GM23338 (cell line): Measurements from ENCODE around the gene PLXNA2. TPM values are rescaled to one million over a fixed set of nuclear protein-coding genes. Genes with fewer than 3 reads are reported as not detected.

Experiments
- ATAC-seq: fragments of 200-7000 bp; cut with Tn5 transposase; 3 replicates; pipeline ENCODE4 v1.9.1; 2020
- DNase-seq: peaks from one replicate; pipeline ENCODE4 v3.0.0-alpha.2; 2015; ENCODE audit warnings: low spot score
- H2AFZ ChIP-seq: fragments of 200-600 bp; sonication (generic); 2 replicates; pipeline ENCODE4 v1.8.0; 2016; ENCODE audit warnings: antibody characterized with exemption, mild to moderate bottlenecking, moderate library complexity
- H3F3A ChIP-seq: fragments of 200-600 bp; sonication (generic); replicated peaks from 2 replicates; pipeline ENCODE4 v1.8.0; 2017; ENCODE audit warnings: antibody characterized with exemption, mixed run types, low read depth
- H3K27ac ChIP-seq: fragments of 200-600 bp; sonication (generic); 2 replicates; pipeline ENCODE4 v1.6.1; 2016; ENCODE audit warnings: low read depth
- H3K27me3 ChIP-seq: fragments of 200-600 bp; sonication (generic); 2 replicates; pipeline ENCODE4 v1.8.0; 2016; ENCODE audit warnings: mild to moderate bottlenecking, mixed run types, moderate library complexity; ENCODE audit not compliant: insufficient read depth
- H3K36me3 ChIP-seq: fragments of 200-600 bp; sonication (generic); 2 replicates; pipeline ENCODE4 v1.8.0; 2016; ENCODE audit warnings: mild to moderate bottlenecking; ENCODE audit not compliant: insufficient read depth
- H3K4me1 ChIP-seq: fragments of 200-600 bp; sonication (generic); 2 replicates; pipeline ENCODE4 v1.8.0; 2016; ENCODE audit warnings: mild to moderate bottlenecking, moderate library complexity; ENCODE audit not compliant: insufficient read depth
- H3K4me2 ChIP-seq: fragments of 200-600 bp; sonication (generic); 2 replicates; pipeline ENCODE4 v1.7.1; 2017; ENCODE audit warnings: mixed run types
- H3K4me3 ChIP-seq: fragments of 200-600 bp; sonication (generic); 2 replicates; pipeline ENCODE4 v1.6.1; 2016; ENCODE audit warnings: mixed run types
- H3K79me2 ChIP-seq: fragments of 200-600 bp; sonication (generic); replicated peaks from 2 replicates; pipeline ENCODE4 v1.8.0; 2017; ENCODE audit warnings: mild to moderate bottlenecking; ENCODE audit not compliant: insufficient read depth
- H3K9me2 ChIP-seq: fragments of 200-600 bp; sonication (generic); 2 replicates; pipeline ENCODE4 v1.8.0; 2017; ENCODE audit not compliant: insufficient read depth
- H4K20me1 ChIP-seq: fragments of 200-600 bp; sonication (generic); replicated peaks from 2 replicates; pipeline ENCODE4 v1.8.0; 2017; ENCODE audit warnings: mild to moderate bottlenecking; ENCODE audit not compliant: insufficient read depth
- H3K27ac Mint-ChIP-seq: 2 replicates; pipeline ENCODE4 v1.8.0; 2020; ENCODE audit warnings: inconsistent platforms, mild to moderate bottlenecking, moderate library complexity, mixed read lengths
- H3K27me3 Mint-ChIP-seq: 3 replicates; pipeline ENCODE4 v1.8.0; 2022; ENCODE audit warnings: low read depth, mild to moderate bottlenecking, moderate library complexity, mixed read lengths, inconsistent platforms; ENCODE audit not compliant: insufficient read depth, poor library complexity
- H3K36me3 Mint-ChIP-seq: 3 replicates; pipeline ENCODE4 v1.8.0; 2021; ENCODE audit warnings: low read depth, mild to moderate bottlenecking, inconsistent platforms, moderate library complexity, mixed read lengths
- H3K4me1 Mint-ChIP-seq: 3 replicates; pipeline ENCODE4 v1.8.0; 2020; ENCODE audit warnings: mild to moderate bottlenecking, inconsistent platforms, mixed read lengths
- H3K4me3 Mint-ChIP-seq: 3 replicates; pipeline ENCODE4 v1.8.0; 2021; ENCODE audit warnings: moderate library complexity, mild to moderate bottlenecking, inconsistent platforms, mixed read lengths
- H3K9me3 Mint-ChIP-seq: 3 replicates; pipeline ENCODE4 v1.8.0; 2020; ENCODE audit warnings: moderate library complexity, mild to moderate bottlenecking, inconsistent platforms, mixed read lengths
- CREB1 ChIP-seq: fragments of 250-450 bp; sonication (Bioruptor Pico); IDR thresholded peaks from 2 replicates; pipeline ENCODE4 v1.5.0; 2020; ENCODE audit warnings: low read depth, mild to moderate bottlenecking, moderate library complexity
- CTCF ChIP-seq, 2 experiments: fragments of 200-600 bp in 1 of 2; sonication (generic) in 1 of 2; conservative IDR thresholded peaks; 2 replicates each; pipeline versions ENCODE4 v1.5.1 to v1.6.1; 2016 to 2017; ENCODE audit warnings: antibody characterized with exemption in 2 of 2, low read depth in 2 of 2, mild to moderate bottlenecking in 2 of 2, moderate library complexity in 1 of 2
- EZH2 ChIP-seq: fragments of 200-600 bp; sonication (generic); IDR thresholded peaks from one replicate; pipeline ENCODE4 v1.8.0; 2017; ENCODE audit warnings: antibody characterized with exemption, mild to moderate bottlenecking, low read depth; ENCODE audit not compliant: unreplicated experiment
- EZH2phosphoT487 ChIP-seq: fragments of 200-600 bp; sonication (generic); IDR thresholded peaks from one replicate; pipeline ENCODE4 v1.8.1; 2018; ENCODE audit warnings: antibody characterized with exemption; ENCODE audit not compliant: unreplicated experiment
- JUNB ChIP-seq: IDR thresholded peaks from one replicate; pipeline ENCODE4 v1.6.1; 2016; ENCODE audit warnings: antibody characterized with exemption; ENCODE audit not compliant: unreplicated experiment
- NANOG ChIP-seq: IDR thresholded peaks from 2 replicates; pipeline ENCODE4 v1.6.1; 2016; ENCODE audit warnings: antibody characterized with exemption, borderline replicate concordance
- POLR2AphosphoS5 ChIP-seq: IDR thresholded peaks from 2 replicates; pipeline ENCODE4 v1.6.1; 2016; ENCODE audit warnings: antibody characterized with exemption, low read depth
- STAT1 ChIP-seq: IDR thresholded peaks from one replicate; pipeline ENCODE4 v1.6.1; 2016; ENCODE audit warnings: antibody characterized with exemption; ENCODE audit not compliant: unreplicated experiment
- ZNF114 ChIP-seq: fragments of 250-450 bp; sonication (Bioruptor Pico); IDR thresholded peaks from 2 replicates; pipeline ENCODE4 v1.5.0; 2020; ENCODE audit warnings: mild to moderate bottlenecking, moderate library complexity
- ZNF331 ChIP-seq: fragments of 250-450 bp; sonication (Bioruptor Pico); IDR thresholded peaks from 2 replicates; pipeline ENCODE4 v1.5.0; 2020; ENCODE audit warnings: low read depth, mild to moderate bottlenecking, moderate library complexity
- polyA plus RNA-seq: library from polyadenylated mRNA; unstranded; fragments of >200 nt; fragmentation: Nextera tagmentation; extraction: Ambion mirVana; gene quantifications from 2 replicates; pipeline ENCODE4 v1.2.1, GENCODE V29; 2016
- total RNA-seq: library from RNA; depleted of rRNA; stranded (reverse); fragments of >200 nt; shearing (Covaris generic); gene quantifications from 2 replicates; pipeline ENCODE4 v1.2.3, GENCODE V29; 2014
- TF ChIP-seq, protein P1 (sequence below): IDR thresholded peaks from one replicate; pipeline ENCODE4 v1.6.1; 2018; ENCODE audit warnings: antibody characterized with exemption; ENCODE audit not compliant: unreplicated experiment
- TF ChIP-seq, protein P2 (sequence below): fragments of 250-450 bp; sonication (Bioruptor Pico); IDR thresholded peaks from 2 replicates; pipeline ENCODE4 v1.5.0; 2020; ENCODE audit warnings: mild to moderate bottlenecking, moderate library complexity
- TF ChIP-seq, protein P3 (sequence below): IDR thresholded peaks from 2 replicates; pipeline ENCODE4 v1.6.1; 2016; ENCODE audit warnings: antibody characterized with exemption

PLXNA2 gene
- total and polyA plus RNA-seq, 2 experiments from 2014 or later, result 0.40 to 1.8 TPM

DNA sequence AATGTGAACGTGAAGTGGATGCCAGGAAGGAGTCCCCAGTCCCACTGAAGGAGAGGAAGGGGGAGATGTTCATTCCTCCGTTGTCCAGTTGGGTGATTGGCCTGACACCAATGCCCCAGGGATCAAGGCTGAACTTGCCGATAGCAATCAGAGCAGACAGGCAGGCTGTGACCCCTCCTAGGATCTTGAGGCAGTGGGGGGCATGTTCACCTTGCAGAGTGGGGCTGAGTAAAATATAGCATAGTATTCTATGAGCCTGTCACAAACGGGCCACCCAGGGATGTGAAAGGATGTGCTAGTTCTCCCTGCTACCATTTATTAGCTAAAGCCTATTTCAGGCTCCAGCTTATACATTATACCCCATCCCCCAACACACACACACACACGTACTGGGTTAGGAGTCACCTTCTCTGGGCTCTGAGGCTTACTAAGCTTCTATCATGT lies 252.6 kb downstream of the PLXNA2 start:
- Mint-ChIP-seq H3K27me3 (peaks cover 9% of the 10 kb centered on the region), H3K36me3 (no peaks in the 10 kb centered on the region), H3K27ac (no peak overlapping the region), H3K4me1 (peaks cover 4% of the 10 kb centered on the region), H3K9me3 (no peaks in the 10 kb centered on the region; the same call in 2 of the 3 replicates), H3K4me3 (no peak overlapping the region)
- no peak overlapping the region for H3K4me3 ChIP-seq
- H2AFZ ChIP-seq, result no peak overlapping the region
- no peaks in the 10 kb centered on the region for H3K36me3 ChIP-seq
- H3K79me2 ChIP-seq, result no peaks in the 10 kb centered on the region
- H3K4me1 ChIP-seq, result peaks cover 9% of the 10 kb centered on the region
- H3K27me3 ChIP-seq, result no peaks in the 10 kb centered on the region
- no peak overlapping the region for H3K4me2 ChIP-seq
- no peaks in the 10 kb centered on the region for H3K9me2 ChIP-seq
- ATAC-seq (no peak), DNase-seq (no peak)
- H3F3A ChIP-seq, result no peaks in the 10 kb centered on the region
- 0 out of 2 replicates have a peak, but pooled peaks cover 4% of the 10 kb centered on the region for H4K20me1 ChIP-seq
- TF ChIP-seq CTCF (conservative IDR thresholded peaks at IDR 0.05; ENCODE audit: low read depth in 2 of 2) (no peak), EZH2phosphoT487 (no peak), JUNB (no peak), ZNF331 (CRISPR knock-in tag) (no peak), NANOG (no peak), ZNF114 (CRISPR knock-in tag) (no peak), POLR2AphosphoS5 (no peak), EZH2 (no peak), STAT1 (no peak), CREB1 (CRISPR knock-in tag) (no peak)
- TF ChIP-seq, protein P1, sequence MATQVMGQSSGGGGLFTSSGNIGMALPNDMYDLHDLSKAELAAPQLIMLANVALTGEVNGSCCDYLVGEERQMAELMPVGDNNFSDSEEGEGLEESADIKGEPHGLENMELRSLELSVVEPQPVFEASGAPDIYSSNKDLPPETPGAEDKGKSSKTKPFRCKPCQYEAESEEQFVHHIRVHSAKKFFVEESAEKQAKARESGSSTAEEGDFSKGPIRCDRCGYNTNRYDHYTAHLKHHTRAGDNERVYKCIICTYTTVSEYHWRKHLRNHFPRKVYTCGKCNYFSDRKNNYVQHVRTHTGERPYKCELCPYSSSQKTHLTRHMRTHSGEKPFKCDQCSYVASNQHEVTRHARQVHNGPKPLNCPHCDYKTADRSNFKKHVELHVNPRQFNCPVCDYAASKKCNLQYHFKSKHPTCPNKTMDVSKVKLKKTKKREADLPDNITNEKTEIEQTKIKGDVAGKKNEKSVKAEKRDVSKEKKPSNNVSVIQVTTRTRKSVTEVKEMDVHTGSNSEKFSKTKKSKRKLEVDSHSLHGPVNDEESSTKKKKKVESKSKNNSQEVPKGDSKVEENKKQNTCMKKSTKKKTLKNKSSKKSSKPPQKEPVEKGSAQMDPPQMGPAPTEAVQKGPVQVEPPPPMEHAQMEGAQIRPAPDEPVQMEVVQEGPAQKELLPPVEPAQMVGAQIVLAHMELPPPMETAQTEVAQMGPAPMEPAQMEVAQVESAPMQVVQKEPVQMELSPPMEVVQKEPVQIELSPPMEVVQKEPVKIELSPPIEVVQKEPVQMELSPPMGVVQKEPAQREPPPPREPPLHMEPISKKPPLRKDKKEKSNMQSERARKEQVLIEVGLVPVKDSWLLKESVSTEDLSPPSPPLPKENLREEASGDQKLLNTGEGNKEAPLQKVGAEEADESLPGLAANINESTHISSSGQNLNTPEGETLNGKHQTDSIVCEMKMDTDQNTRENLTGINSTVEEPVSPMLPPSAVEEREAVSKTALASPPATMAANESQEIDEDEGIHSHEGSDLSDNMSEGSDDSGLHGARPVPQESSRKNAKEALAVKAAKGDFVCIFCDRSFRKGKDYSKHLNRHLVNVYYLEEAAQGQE, result no peak
- TF ChIP-seq, protein P2, sequence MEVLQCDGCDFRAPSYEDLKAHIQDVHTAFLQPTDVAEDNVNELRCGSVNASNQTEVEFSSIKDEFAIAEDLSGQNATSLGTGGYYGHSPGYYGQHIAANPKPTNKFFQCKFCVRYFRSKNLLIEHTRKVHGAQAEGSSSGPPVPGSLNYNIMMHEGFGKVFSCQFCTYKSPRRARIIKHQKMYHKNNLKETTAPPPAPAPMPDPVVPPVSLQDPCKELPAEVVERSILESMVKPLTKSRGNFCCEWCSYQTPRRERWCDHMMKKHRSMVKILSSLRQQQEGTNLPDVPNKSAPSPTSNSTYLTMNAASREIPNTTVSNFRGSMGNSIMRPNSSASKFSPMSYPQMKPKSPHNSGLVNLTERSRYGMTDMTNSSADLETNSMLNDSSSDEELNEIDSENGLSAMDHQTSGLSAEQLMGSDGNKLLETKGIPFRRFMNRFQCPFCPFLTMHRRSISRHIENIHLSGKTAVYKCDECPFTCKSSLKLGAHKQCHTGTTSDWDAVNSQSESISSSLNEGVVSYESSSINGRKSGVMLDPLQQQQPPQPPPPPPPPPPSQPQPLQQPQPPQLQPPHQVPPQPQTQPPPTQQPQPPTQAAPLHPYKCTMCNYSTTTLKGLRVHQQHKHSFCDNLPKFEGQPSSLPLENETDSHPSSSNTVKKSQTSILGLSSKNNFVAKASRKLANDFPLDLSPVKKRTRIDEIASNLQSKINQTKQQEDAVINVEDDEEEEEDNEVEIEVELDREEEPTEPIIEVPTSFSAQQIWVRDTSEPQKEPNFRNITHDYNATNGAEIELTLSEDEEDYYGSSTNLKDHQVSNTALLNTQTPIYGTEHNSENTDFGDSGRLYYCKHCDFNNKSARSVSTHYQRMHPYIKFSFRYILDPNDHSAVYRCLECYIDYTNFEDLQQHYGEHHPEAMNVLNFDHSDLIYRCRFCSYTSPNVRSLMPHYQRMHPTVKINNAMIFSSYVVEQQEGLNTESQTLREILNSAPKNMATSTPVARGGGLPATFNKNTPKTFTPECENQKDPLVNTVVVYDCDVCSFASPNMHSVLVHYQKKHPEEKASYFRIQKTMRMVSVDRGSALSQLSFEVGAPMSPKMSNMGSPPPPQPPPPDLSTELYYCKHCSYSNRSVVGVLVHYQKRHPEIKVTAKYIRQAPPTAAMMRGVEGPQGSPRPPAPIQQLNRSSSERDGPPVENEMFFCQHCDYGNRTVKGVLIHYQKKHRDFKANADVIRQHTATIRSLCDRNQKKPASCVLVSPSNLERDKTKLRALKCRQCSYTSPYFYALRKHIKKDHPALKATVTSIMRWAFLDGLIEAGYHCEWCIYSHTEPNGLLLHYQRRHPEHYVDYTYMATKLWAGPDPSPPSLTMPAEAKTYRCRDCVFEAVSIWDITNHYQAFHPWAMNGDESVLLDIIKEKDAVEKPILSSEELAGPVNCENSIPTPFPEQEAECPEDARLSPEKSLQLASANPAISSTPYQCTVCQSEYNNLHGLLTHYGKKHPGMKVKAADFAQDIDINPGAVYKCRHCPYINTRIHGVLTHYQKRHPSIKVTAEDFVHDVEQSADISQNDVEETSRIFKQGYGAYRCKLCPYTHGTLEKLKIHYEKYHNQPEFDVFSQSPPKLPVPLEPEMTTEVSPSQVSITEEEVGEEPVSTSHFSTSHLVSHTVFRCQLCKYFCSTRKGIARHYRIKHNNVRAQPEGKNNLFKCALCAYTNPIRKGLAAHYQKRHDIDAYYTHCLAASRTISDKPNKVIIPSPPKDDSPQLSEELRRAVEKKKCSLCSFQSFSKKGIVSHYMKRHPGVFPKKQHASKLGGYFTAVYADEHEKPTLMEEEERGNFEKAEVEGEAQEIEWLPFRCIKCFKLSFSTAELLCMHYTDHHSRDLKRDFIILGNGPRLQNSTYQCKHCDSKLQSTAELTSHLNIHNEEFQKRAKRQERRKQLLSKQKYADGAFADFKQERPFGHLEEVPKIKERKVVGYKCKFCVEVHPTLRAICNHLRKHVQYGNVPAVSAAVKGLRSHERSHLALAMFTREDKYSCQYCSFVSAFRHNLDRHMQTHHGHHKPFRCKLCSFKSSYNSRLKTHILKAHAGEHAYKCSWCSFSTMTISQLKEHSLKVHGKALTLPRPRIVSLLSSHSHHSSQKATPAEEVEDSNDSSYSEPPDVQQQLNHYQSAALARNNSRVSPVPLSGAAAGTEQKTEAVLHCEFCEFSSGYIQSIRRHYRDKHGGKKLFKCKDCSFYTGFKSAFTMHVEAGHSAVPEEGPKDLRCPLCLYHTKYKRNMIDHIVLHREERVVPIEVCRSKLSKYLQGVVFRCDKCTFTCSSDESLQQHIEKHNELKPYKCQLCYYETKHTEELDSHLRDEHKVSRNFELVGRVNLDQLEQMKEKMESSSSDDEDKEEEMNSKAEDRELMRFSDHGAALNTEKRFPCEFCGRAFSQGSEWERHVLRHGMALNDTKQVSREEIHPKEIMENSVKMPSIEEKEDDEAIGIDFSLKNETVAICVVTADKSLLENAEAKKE (CRISPR knock-in tag), result no peak
- TF ChIP-seq, protein P3, sequence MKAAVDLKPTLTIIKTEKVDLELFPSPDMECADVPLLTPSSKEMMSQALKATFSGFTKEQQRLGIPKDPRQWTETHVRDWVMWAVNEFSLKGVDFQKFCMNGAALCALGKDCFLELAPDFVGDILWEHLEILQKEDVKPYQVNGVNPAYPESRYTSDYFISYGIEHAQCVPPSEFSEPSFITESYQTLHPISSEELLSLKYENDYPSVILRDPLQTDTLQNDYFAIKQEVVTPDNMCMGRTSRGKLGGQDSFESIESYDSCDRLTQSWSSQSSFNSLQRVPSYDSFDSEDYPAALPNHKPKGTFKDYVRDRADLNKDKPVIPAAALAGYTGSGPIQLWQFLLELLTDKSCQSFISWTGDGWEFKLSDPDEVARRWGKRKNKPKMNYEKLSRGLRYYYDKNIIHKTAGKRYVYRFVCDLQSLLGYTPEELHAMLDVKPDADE, result no peak
- no peak overlapping the region for H3K27ac ChIP-seq
